ENCODE data around the gene DAPK1. TPM values are rescaled to one million over a fixed set of nuclear protein-coding genes. Genes with fewer than 3 reads are reported as not detected.

DAPK1 gene
- total RNA-seq, 1 donor from 2014 or later, result 35.1 TPM

DNA sequence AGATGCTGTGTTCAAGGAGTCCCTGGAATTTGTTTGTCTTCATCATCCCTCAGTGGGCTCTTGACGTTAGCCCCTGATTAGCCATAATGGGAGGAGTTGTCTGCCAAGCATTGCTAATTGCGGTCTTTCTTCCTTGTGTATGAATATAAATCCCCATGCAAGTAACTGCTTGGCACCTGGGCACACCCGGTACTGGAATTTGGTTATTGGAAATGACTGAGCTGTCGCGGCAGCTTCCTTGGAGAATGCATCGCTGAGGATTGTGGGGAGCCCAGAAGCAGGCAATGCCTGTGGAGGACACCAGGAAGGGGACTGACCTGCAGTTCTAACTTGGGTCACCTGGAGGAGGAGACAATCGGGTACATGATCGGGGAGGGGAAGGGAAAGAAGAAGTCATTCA lies 174.9 kb downstream of the DAPK1 start:
- Histone ChIP-seq H3K4me1 (ENCODE audit: insufficient read depth, low read length) (no peaks in the 10 kb centered on the region), H3K36me3 (ENCODE audit: insufficient read depth, low read length) (no peaks in the 10 kb centered on the region), H3K9ac (ENCODE audit: low read length) (no peak overlapping the region), H3K9me3 (ENCODE audit: insufficient read depth, low read depth, low read length) (no peaks in the 10 kb centered on the region), H3K4me3 (ENCODE audit: insufficient read depth, low read depth, low read length) (no peak overlapping the region), H3K79me2 (ENCODE audit: insufficient read depth, low read length) (no peaks in the 10 kb centered on the region), H2AFZ (ENCODE audit: low read depth, low read length) (no peak overlapping the region), H3K4me2 (ENCODE audit: low read length) (no peak overlapping the region), H4K20me1 (ENCODE audit: insufficient read depth, low read length) (no peaks in the 10 kb centered on the region), H3K27ac (ENCODE audit: low read depth, low read length) (no peak overlapping the region), H3K27me3 (ENCODE audit: insufficient read depth, low read length) (no peaks in the 10 kb centered on the region)
- Mint-ChIP-seq H3K4me1 (ENCODE audit: low read depth, unreplicated experiment) (peaks cover 9% of the 10 kb centered on the region), H3K27me3 (ENCODE audit: low read depth, unreplicated experiment) (no peaks in the 10 kb centered on the region), H3K36me3 (ENCODE audit: low read depth, unreplicated experiment) (peaks cover 17% of the 10 kb centered on the region), H3K4me3 (ENCODE audit: unreplicated experiment) (no peak overlapping the region), H3K27ac (ENCODE audit: unreplicated experiment) (no peak overlapping the region), H3K9me3 (ENCODE audit: unreplicated experiment) (no peaks in the 10 kb centered on the region)
- FAIRE-seq, result no peak
- no peak for DNase-seq (ENCODE audit: low read depth)
- TF ChIP-seq, protein P1, sequence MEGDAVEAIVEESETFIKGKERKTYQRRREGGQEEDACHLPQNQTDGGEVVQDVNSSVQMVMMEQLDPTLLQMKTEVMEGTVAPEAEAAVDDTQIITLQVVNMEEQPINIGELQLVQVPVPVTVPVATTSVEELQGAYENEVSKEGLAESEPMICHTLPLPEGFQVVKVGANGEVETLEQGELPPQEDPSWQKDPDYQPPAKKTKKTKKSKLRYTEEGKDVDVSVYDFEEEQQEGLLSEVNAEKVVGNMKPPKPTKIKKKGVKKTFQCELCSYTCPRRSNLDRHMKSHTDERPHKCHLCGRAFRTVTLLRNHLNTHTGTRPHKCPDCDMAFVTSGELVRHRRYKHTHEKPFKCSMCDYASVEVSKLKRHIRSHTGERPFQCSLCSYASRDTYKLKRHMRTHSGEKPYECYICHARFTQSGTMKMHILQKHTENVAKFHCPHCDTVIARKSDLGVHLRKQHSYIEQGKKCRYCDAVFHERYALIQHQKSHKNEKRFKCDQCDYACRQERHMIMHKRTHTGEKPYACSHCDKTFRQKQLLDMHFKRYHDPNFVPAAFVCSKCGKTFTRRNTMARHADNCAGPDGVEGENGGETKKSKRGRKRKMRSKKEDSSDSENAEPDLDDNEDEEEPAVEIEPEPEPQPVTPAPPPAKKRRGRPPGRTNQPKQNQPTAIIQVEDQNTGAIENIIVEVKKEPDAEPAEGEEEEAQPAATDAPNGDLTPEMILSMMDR (IDR thresholded peaks at IDR 0.05; ENCODE audit: insufficient read depth, low read depth, low read length), result no peak
- TF ChIP-seq EZH2 (IDR thresholded peaks at IDR 0.05; ENCODE audit: insufficient read depth, low read length), result no peak

DNA sequence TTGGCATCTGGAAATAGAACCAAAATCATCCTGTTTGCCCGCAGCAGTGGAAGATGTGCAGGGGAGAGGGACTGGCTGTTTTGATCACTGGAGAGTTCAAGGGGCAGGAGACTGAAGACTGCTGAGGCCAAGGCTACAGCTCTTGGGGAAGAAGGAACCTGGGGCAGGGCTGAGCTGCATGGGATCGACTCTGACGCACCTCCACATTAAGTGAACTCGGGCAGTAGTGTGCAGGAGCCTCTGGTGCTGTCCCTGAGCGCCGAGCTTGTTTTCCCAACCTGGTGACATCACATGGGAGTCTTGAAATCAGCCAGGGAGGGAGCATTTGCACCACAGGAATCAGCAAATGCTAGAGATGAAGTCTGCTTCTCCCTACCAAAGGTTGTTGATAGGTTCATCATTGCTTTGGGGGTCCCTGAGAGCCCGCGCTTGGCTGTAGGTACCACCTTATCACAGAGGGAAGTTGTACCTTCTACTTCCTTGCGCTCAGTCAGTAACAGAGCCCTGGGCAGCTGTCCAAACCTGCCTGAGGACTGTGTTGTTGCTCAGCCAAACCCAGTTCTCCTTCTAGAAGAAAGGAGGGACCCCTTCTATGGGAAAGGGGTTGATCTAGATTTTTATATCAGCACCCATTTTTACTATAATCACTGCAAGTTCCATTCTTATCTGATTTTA lies 175.9 kb downstream of the DAPK1 start:
- Histone ChIP-seq H3K4me1 (ENCODE audit: insufficient read depth, low read length) (no peaks in the 10 kb centered on the region), H3K27me3 (ENCODE audit: insufficient read depth, low read length) (no peaks in the 10 kb centered on the region), H3K79me2 (ENCODE audit: insufficient read depth, low read length) (no peaks in the 10 kb centered on the region), H4K20me1 (ENCODE audit: insufficient read depth, low read length) (no peaks in the 10 kb centered on the region), H3K27ac (ENCODE audit: low read depth, low read length) (no peak overlapping the region), H3K9ac (ENCODE audit: low read length) (no peak overlapping the region), H2AFZ (ENCODE audit: low read depth, low read length) (no peak overlapping the region), H3K36me3 (ENCODE audit: insufficient read depth, low read length) (no peaks in the 10 kb centered on the region), H3K4me2 (ENCODE audit: low read length) (no peak overlapping the region), H3K9me3 (ENCODE audit: insufficient read depth, low read depth, low read length) (no peaks in the 10 kb centered on the region), H3K4me3 (ENCODE audit: insufficient read depth, low read depth, low read length) (no peak overlapping the region)
- no peaks in the 10 kb centered on the region for H3K27me3 Mint-ChIP-seq (ENCODE audit: low read depth, unreplicated experiment)
- TF ChIP-seq, protein P1 (IDR thresholded peaks at IDR 0.05; ENCODE audit: insufficient read depth, low read depth, low read length), result no peak
- TF ChIP-seq EZH2 (IDR thresholded peaks at IDR 0.05; ENCODE audit: insufficient read depth, low read length), result no peak
- DNase-seq (ENCODE audit: low read depth) (no peak), FAIRE-seq (no peak)
- H3K36me3 Mint-ChIP-seq (ENCODE audit: low read depth, unreplicated experiment), result peaks cover 14% of the 10 kb centered on the region
- no peak overlapping the region for H3K4me3 Mint-ChIP-seq (ENCODE audit: unreplicated experiment)
- H3K4me1 Mint-ChIP-seq (ENCODE audit: low read depth, unreplicated experiment), result peaks cover 13% of the 10 kb centered on the region
- H3K9me3 Mint-ChIP-seq (ENCODE audit: unreplicated experiment), result no peaks in the 10 kb centered on the region
- H3K27ac Mint-ChIP-seq (ENCODE audit: unreplicated experiment), result no peak overlapping the region

DNA sequence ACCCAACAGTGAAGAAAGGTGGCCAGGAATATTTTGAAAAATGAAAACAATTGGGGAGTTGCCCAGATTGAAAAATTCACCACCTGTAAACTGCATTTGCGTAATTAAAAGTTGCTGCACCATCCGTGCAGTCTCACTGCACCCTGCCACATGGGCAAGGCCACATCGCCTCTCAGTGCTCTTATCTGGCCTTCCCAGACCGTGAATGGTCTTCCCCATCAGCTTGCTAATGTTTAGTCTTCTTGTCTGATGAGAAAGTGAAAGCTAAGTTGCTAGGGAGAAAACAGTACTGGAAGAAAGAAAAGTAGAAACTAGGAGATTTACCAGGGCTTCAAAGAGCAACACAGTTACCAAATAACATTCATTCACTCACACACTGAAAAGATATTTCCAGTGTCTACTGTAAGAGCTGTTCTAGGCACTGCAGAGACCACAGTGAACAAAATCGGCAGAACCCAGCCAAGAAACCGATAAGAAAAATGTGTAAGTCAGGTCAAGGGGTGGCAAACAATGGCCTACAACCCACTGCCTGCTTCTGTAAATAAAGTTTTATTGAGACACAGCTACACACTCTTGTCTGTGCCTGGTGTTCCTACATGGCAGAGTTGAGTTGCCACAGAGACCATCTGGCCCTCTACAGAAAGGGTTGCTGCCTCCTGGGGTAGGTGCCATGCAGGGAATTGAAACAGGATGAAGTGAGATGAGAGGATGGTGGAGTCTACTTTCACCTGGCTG lies 177.1 kb downstream of the DAPK1 start:
- Histone ChIP-seq H3K4me1 (ENCODE audit: insufficient read depth, low read length) (no peaks in the 10 kb centered on the region), H3K9me3 (ENCODE audit: insufficient read depth, low read depth, low read length) (no peaks in the 10 kb centered on the region), H3K9ac (ENCODE audit: low read length) (no peak overlapping the region), H2AFZ (ENCODE audit: low read depth, low read length) (no peak overlapping the region), H3K27ac (ENCODE audit: low read depth, low read length) (no peak overlapping the region), H3K4me2 (ENCODE audit: low read length) (no peak overlapping the region), H3K79me2 (ENCODE audit: insufficient read depth, low read length) (no peaks in the 10 kb centered on the region), H3K36me3 (ENCODE audit: insufficient read depth, low read length) (no peaks in the 10 kb centered on the region), H3K4me3 (ENCODE audit: insufficient read depth, low read depth, low read length) (no peak overlapping the region), H4K20me1 (ENCODE audit: insufficient read depth, low read length) (no peaks in the 10 kb centered on the region), H3K27me3 (ENCODE audit: insufficient read depth, low read length) (no peaks in the 10 kb centered on the region)
- Mint-ChIP-seq H3K27ac (ENCODE audit: unreplicated experiment) (no peak overlapping the region), H3K36me3 (ENCODE audit: low read depth, unreplicated experiment) (peaks cover 14% of the 10 kb centered on the region), H3K4me1 (ENCODE audit: low read depth, unreplicated experiment) (peaks cover 15% of the 10 kb centered on the region), H3K4me3 (ENCODE audit: unreplicated experiment) (no peak overlapping the region), H3K27me3 (ENCODE audit: low read depth, unreplicated experiment) (no peaks in the 10 kb centered on the region), H3K9me3 (ENCODE audit: unreplicated experiment) (no peaks in the 10 kb centered on the region)
- FAIRE-seq, result no peak
- no peak for TF ChIP-seq EZH2 (IDR thresholded peaks at IDR 0.05; ENCODE audit: insufficient read depth, low read length)
- TF ChIP-seq, protein P1 (IDR thresholded peaks at IDR 0.05; ENCODE audit: insufficient read depth, low read depth, low read length), result no peak
- no peak for DNase-seq (ENCODE audit: low read depth)
